ENCODE data around the gene PLEKHM1.

PLEKHM1 gene

DNA sequence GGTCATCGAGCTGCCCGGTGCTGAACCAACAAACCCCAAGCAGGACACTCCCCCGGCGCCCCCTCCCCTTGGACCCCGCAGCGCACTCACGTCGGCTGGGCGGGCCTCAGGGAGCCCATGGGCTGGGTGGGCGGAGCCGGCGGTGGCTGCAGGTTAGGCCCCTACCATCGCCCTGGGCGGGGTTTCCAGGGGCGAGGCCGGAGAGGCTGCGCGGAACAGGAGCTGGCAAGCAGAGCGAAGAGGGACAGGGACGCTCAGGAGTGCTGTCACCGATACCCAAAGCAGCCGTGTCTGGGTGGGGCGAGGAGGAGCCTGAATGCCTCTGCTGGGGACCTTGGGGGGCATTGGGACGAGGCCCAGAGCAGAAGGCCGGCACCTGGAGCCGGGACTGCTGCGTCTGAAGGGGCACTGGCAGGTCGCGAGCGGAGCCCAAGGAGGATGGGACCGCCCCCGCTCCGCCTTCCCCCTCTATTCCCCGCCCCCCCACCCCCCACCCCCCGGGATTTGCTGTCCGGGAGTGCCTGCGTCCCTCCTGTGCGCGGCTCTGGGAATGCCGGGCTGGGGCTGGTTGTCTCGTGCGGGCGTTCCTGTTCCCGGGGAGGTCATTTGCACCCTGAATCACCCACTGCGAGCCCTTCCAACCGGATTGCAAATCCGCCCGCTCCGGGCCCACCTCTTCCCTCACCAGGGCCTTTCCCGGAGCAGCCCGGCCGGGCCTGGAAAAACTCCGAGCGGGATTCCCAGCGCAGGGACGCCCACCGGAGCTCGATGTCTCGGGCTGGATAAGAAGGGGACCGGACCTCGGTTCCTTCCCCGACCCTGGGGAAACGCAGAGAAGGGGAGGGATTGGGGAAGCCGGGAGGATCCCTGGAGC lies 58.8 kb downstream of the PLEKHM1 start:
- Histone ChIP-seq H3K36me3 (replicated peaks) (no peaks in the 10 kb centered on the region), H3K4me3 (ENCODE audit: low read depth, low read length) (peak overlapping the region; percentile 50), H3K27me3 (replicated peaks) (peaks cover 30% of the 10 kb centered on the region), H3K27ac (no peak overlapping the region)
- in situ Hi-C loops (cut with HindIII; ENCODE audit: low pct_ligation_motif_present, low sequenced_read_pairs): no loop called here
- TF ChIP-seq, protein P1, sequence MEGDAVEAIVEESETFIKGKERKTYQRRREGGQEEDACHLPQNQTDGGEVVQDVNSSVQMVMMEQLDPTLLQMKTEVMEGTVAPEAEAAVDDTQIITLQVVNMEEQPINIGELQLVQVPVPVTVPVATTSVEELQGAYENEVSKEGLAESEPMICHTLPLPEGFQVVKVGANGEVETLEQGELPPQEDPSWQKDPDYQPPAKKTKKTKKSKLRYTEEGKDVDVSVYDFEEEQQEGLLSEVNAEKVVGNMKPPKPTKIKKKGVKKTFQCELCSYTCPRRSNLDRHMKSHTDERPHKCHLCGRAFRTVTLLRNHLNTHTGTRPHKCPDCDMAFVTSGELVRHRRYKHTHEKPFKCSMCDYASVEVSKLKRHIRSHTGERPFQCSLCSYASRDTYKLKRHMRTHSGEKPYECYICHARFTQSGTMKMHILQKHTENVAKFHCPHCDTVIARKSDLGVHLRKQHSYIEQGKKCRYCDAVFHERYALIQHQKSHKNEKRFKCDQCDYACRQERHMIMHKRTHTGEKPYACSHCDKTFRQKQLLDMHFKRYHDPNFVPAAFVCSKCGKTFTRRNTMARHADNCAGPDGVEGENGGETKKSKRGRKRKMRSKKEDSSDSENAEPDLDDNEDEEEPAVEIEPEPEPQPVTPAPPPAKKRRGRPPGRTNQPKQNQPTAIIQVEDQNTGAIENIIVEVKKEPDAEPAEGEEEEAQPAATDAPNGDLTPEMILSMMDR (IDR thresholded peaks at IDR 0.05; ENCODE audit: low read depth, low read length, missing control alignments): no peak
- no peak for DNase-seq

DNA sequence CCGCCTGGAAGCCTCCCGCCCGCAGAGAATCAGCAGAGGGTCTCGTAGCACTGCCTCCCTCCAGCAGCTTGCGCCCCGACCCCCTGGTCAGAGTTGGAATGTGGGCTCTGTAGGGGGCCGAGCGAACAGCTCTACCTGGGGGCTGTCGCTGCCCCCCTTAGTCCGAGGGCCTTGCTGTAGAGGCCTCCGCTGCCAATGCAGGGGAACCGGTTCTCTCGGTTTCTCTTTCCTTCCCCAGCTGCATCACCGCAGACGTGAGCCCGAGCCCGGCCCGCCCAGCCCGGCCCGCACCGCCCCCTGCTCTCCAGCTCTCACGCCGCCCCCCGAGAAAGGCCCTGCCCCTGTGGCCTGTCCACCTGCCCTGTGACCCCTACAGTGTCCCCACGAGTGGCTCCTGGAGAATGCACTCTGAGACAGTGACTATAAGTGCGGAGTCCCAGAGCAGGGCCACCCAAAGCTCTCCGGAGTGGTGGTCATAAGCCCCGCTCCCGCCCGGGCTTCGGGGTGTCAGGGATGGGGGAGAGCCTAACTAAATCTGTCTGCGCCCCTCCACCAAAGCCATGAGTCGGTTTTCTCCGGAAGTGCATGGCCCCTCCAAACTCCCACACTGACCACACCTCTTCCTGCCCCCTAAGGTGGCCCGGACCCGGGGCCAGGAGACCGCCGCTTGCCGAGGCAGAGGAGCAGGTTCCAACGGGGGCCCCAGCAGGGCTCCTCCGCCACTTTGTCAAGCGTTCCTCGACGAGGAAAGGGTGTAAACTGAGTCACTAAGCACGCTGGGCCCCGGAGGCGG lies 59.6 kb downstream of the PLEKHM1 start:
- in situ Hi-C loops (cut with HindIII; ENCODE audit: low pct_ligation_motif_present, low sequenced_read_pairs): no loop called here
- no peak for DNase-seq
- TF ChIP-seq, protein P1 (IDR thresholded peaks at IDR 0.05; ENCODE audit: low read depth, low read length, missing control alignments): no peak
- H3K27ac ChIP-seq: no peak overlapping the region
- H3K4me3 ChIP-seq (ENCODE audit: low read depth, low read length): peak overlapping the region; percentile 50
- peaks cover 30% of the 10 kb centered on the region for H3K27me3 ChIP-seq (replicated peaks)
- no peaks in the 10 kb centered on the region for H3K36me3 ChIP-seq (replicated peaks)

DNA sequence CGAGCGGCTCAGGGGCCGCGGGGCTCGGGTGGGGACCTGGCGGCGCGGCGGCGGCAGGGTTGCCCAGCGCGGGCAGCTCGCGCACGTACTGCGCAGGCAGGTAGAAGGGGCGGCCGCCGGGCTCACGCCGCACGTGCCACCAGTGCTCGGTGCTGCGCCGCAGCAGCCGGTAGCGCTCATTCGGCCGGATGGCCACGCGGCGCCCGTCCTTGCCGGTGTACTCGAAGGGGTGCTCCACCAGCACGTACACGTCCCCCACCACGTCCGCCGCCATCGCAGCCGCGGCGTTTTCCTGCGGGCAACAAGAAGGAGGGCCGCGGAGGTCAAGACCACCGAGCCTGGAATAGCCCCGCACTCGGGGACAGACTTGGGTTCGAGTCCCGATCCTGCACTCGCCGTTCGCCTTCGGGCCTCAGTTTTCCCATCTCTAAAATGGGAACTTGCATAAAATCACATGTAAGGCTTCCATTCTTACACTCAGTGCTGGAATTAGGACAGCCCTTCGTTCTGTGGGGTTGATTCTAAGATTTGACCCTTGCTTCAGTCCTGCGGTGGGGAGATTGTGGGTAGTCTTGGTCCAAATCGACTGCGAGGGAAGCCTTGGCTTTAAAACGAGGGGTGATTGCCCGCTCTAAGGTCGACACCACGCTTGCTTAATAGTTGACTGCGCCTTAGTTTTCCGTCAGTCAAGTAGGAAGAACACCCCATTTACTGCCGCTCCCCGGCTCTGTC lies 60.3 kb downstream of the PLEKHM1 start:
- no peak overlapping the region for H3K27ac ChIP-seq
- no peak for DNase-seq
- peak overlapping the region; percentile 12 for H3K4me3 ChIP-seq (ENCODE audit: low read depth, low read length)
- TF ChIP-seq, protein P1 (IDR thresholded peaks at IDR 0.05; ENCODE audit: low read depth, low read length, missing control alignments): no peak
- no peaks in the 10 kb centered on the region for H3K36me3 ChIP-seq (replicated peaks)
- peaks cover 30% of the 10 kb centered on the region for H3K27me3 ChIP-seq (replicated peaks)
- in situ Hi-C loops (cut with HindIII; ENCODE audit: low pct_ligation_motif_present, low sequenced_read_pairs): no loop called here

DNA sequence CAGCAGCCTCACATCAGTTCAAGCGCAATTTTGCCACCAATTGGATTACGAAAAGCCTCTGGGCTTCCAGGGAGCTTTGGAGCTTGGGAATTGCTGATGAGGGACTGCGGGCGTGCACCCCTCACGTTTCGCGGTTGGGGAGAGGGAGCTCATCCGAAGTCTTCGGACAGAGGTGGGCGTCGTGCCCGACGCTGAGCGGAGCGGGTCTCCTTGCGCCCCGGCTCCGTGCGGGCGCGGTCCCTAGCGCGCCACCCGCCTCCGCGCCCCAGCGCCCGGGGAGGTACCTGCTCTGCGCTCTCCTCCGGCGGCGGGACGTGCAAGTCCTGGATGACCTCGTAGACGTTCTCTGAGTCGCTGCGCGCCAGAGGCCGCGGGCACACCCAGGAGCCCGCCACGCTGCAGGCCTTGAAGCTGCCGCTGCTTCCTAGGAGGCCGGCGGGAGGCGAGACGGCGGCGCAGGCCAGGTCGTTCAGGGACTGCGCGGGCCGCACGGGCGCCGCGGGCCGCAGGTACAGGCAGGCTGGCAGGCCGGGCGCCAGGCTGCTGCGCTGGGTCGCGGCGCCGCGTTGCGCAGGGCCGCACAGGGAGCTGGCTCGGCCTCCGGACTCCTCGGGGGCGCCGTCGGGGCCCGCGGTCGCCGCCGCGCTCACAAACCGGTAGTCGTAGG lies 61.0 kb downstream of the PLEKHM1 start:
- DNase-seq: no peak
- H3K27ac ChIP-seq: no peak overlapping the region
- TF ChIP-seq, protein P1 (IDR thresholded peaks at IDR 0.05; ENCODE audit: low read depth, low read length, missing control alignments): no peak
- in situ Hi-C loops (cut with HindIII; ENCODE audit: low pct_ligation_motif_present, low sequenced_read_pairs): no loop called here
- no peaks in the 10 kb centered on the region for H3K36me3 ChIP-seq (replicated peaks)
- no peak overlapping the region for H3K4me3 ChIP-seq (ENCODE audit: low read depth, low read length)
- H3K27me3 ChIP-seq (replicated peaks): peaks cover 30% of the 10 kb centered on the region

DNA sequence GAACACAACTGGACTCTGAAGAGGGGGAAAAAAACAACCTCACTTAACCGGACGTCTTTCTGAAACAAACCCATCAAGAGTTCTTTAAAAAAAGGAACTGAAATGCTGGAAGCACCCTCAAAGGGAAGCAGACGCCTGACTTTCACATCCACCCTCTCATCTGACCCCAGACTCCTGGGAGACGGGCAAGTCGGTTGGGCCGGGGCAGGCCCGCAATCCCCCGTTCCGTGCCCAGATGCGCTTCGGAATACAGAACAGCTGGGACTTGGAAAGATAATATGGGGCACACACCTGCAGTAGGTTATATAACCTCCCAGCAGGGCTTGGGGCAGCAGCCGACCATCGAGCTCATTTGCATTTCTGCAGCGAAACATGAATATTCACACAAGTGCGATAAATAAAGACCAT lies 61.6 kb downstream of the PLEKHM1 start:
- Histone ChIP-seq H3K36me3 (replicated peaks) (no peaks in the 10 kb centered on the region), H3K27ac (no peak overlapping the region), H3K27me3 (replicated peaks) (peaks cover 30% of the 10 kb centered on the region)

More for the DNA sequence above, 61.6 kb downstream of the PLEKHM1 start:
- in situ Hi-C loops (cut with HindIII; ENCODE audit: low pct_ligation_motif_present, low sequenced_read_pairs): no loop called here
- no peak for DNase-seq
- H3K4me3 ChIP-seq (ENCODE audit: low read depth, low read length): no peak overlapping the region
- TF ChIP-seq, protein P1 (IDR thresholded peaks at IDR 0.05; ENCODE audit: low read depth, low read length, missing control alignments): no peak

Data from brain microvascular endothelial cell (primary cell).